BLaER1 (cell line): ENCODE measurements around the gene MPC1.
A peak's percentile ranks its signal among the peaks of the same experiment; 100 is the strongest.

Source experiments
- H3K27ac ChIP-seq: shearing (Covaris generic); formaldehyde crosslinking; 2 replicates; pipeline ENCODE4 v1.8.1; 2022
- H3K27me3 ChIP-seq: shearing (Covaris generic); formaldehyde crosslinking; 2 replicates; pipeline ENCODE4 v1.8.1; 2022
- H3K36me3 ChIP-seq: shearing (Covaris generic); formaldehyde crosslinking; 2 replicates; pipeline ENCODE4 v1.8.1; 2022
- H3K4me1 ChIP-seq: shearing (Covaris generic); formaldehyde crosslinking; 2 replicates; pipeline ENCODE4 v1.8.1; 2022
- H3K4me2 ChIP-seq: shearing (Covaris generic); formaldehyde crosslinking; 2 replicates; pipeline ENCODE4 v1.8.1; 2022
- H3K4me3 ChIP-seq: shearing (Covaris generic); formaldehyde crosslinking; 2 replicates; pipeline ENCODE4 v1.8.1; 2022
- H3K9ac ChIP-seq: shearing (Covaris generic); formaldehyde crosslinking; 2 replicates; pipeline ENCODE4 v1.8.1; 2022
- H3K9me3 ChIP-seq: shearing (Covaris generic); formaldehyde crosslinking; 2 replicates; pipeline ENCODE4 v1.8.1; 2022
- H4K20me1 ChIP-seq: shearing (Covaris generic); formaldehyde crosslinking; 2 replicates; pipeline ENCODE4 v1.8.1; 2022
- Cebpa-rat ChIP-seq: shearing (Covaris generic); IDR thresholded peaks from 2 replicates; pipeline ENCODE4 v1.8.1; 2022

The MPC1 gene

DNA sequence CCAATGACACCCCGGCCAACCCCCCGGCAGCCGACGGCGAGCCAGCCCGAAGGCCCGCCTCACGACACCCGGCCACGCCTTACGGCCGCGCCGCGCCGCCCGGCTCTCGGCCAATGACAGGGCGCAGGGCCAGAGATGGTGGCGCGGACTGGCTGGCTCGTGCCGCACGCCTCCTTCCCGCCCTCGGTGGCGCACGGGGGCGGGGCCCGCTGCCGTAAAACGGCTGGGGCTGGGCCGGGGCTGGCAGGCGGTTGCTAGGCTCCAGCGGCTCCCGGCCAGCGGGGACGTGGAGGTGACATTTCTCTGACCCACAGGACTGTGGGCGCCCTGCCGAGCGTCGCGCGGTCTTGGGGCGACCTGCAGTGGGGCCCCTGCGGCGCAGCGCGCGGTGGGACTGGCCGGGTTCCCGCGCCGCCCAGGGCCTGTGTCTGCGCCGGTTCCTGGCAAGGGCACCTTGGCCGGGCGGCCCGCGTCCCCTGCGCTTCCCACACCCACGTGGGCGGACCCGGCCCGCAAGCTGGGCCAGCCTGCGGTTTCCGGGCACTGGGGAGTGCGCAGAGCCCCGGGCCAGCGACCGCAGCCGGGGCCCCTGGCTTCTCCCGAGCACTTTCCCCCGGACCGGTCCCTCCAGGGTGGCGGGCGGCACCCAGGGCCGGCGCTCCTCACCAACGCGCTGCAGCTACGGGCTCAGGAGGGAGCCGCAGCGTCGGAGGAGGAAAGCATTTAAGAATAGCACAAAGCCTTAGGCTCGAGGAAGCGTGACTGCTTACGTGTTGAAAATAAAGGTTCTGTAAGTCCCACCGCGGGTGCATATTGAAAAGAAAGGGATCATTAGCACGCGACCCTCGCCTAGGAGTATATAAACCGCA lies at the start of gene MPC1:
Gene MPC1 (minus strand): TSS at position 8 of the 869 bp plus-strand sequence. CDS start 64 bp downstream, outside the sequence.
- no peaks in the 10 kb centered on the region for H3K36me3 ChIP-seq
- H3K9ac ChIP-seq = peak within 1 kb of the TSS; percentile 85
- peaks cover 28% of the 10 kb centered on the region for H3K4me1 ChIP-seq
- H4K20me1 ChIP-seq = peaks cover 6% of the 10 kb centered on the region; the same call in 1 of the 2 replicates
- H3K4me2 ChIP-seq = peak within 1 kb of the TSS; percentile 98
- H3K27me3 ChIP-seq = peaks cover 5% of the 10 kb centered on the region; the same call in 1 of the 2 replicates
- peak within 1 kb of the TSS; percentile 96 for H3K4me3 ChIP-seq
- H3K27ac ChIP-seq = peak within 1 kb of the TSS; percentile 82
- TF ChIP-seq Cebpa-rat = no peak
- no peaks in the 10 kb centered on the region for H3K9me3 ChIP-seq

DNA sequence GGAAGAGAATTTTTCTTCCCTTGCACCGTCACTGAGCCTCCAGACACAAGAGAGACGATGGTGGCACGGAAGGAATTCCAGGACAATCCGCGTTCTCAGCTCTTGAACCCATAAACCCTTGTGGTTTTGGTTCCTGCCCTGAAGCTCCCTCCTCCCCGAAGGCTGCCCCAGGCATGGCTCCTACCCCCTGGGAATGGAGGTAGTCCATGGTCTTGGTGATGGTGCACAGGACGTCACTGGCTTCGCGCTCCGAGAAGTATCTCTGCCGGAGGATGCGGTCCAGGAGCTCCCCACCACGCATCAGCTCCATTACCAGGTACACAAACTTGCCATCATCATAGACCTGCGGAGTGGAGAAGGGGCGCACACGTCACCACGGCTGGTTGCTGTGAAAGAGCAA lies 47.5 kb upstream of the MPC1 start:
- TF ChIP-seq Cebpa-rat = no peak
- no peaks in the 10 kb centered on the region for H4K20me1 ChIP-seq
- H3K4me3 ChIP-seq = no peak overlapping the region
- H3K4me2 ChIP-seq = no peak overlapping the region
- H3K4me1 ChIP-seq = peaks cover 19% of the 10 kb centered on the region
- no peak overlapping the region for H3K9ac ChIP-seq
- H3K36me3 ChIP-seq = no peaks in the 10 kb centered on the region
- H3K27ac ChIP-seq = no peak overlapping the region
- H3K9me3 ChIP-seq = 0 out of 2 replicates have a peak, but pooled peaks cover 3% of the 10 kb centered on the region
- H3K27me3 ChIP-seq = no peaks in the 10 kb centered on the region

DNA sequence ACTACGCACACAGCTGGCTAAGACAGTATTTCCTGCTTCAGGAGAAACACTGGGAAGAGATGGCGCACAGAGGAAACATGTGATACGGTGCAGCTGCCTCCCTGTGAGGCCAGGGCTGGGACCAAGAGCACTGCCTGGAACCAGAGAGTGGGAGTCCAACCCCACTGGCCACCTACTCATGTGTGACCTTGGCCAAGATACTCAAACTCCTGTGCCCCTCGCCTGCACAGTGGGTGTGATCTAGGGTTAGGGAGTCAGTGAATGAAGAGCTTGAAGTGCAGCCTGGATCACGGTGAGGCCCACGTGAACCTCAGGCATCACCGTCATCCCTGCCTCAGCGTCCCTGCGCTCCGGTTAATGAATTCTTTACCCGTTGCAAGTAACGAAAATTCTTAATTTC lies 41.7 kb upstream of the MPC1 start:
- H4K20me1 ChIP-seq = no peaks in the 10 kb centered on the region
- TF ChIP-seq Cebpa-rat = no peak
- no peaks in the 10 kb centered on the region for H3K27me3 ChIP-seq
- no peak overlapping the region for H3K4me2 ChIP-seq
- no peaks in the 10 kb centered on the region; the same call in 1 of the 2 replicates for H3K36me3 ChIP-seq
- no peak overlapping the region for H3K27ac ChIP-seq
- H3K4me1 ChIP-seq = peaks cover 18% of the 10 kb centered on the region
- no peaks in the 10 kb centered on the region for H3K9me3 ChIP-seq
- no peak overlapping the region for H3K9ac ChIP-seq
- no peak overlapping the region for H3K4me3 ChIP-seq

DNA sequence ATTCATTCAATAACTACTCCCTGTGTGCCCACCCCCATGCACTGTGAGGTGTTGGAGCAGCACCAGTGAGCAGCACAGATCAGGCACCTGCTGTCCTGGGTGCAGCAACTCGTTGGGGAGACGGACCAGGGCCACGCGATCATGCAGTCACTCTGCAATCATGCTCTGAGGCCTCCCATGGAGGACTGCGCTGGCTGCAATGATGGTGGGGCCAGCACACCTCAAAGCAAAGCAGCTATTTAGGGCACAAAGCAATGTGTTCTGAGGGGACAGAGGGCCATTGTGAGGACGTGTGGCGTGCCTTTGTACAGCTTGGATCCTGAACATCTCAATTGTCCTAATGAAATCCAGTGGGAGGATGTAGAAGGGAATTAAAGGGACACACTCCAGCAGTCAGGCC lies 41.0 kb upstream of the MPC1 start:
- Histone ChIP-seq H3K4me2 (no peak overlapping the region), H3K4me1 (peaks cover 22% of the 10 kb centered on the region), H3K4me3 (no peak overlapping the region), H3K9me3 (no peaks in the 10 kb centered on the region), H3K36me3 (no peaks in the 10 kb centered on the region; the same call in 1 of the 2 replicates), H4K20me1 (no peaks in the 10 kb centered on the region), H3K27ac (no peak overlapping the region), H3K27me3 (no peaks in the 10 kb centered on the region), H3K9ac (no peak overlapping the region)
- TF ChIP-seq Cebpa-rat = no peak

DNA sequence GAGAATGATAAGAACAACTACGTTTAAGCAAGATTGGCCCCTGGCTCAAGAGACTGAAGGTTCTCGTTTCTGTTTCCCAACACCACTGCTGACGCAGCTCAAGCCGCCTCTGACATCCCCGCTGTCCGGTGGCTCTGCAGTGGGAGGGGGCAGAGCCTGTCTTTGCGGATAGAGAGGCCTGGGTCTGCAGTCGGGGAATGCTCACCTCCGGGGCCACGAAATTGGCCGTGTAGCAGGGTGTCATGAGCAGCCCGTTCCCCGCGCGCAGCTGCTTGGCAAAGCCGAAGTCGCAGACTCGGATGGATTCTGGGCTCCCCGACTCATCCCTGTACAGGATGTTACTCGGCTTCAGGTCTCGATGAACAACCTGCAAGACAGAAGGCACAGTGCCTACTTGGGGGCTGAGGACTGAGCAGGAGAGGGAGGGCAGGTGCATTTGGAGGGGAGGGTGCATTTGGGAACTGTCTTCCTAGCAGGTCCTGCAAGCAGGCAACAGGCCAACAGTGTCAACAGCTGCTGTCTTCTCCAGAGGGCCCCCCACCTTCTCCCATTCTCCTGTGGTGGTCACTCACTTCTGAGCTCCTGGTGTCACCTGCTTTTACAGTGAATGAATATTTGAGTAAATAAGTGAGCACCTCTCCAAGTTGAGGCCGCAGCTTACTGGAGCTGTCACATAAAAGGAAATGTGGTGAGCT lies 40.5 kb upstream of the MPC1 start:
- Histone ChIP-seq H3K9me3 (no peaks in the 10 kb centered on the region), H3K27ac (no peak overlapping the region), H3K27me3 (no peaks in the 10 kb centered on the region), H3K4me3 (no peak overlapping the region), H3K4me2 (no peak overlapping the region), H3K4me1 (peaks cover 22% of the 10 kb centered on the region), H4K20me1 (no peaks in the 10 kb centered on the region), H3K9ac (no peak overlapping the region), H3K36me3 (no peaks in the 10 kb centered on the region; the same call in 1 of the 2 replicates)
- TF ChIP-seq Cebpa-rat = no peak

DNA sequence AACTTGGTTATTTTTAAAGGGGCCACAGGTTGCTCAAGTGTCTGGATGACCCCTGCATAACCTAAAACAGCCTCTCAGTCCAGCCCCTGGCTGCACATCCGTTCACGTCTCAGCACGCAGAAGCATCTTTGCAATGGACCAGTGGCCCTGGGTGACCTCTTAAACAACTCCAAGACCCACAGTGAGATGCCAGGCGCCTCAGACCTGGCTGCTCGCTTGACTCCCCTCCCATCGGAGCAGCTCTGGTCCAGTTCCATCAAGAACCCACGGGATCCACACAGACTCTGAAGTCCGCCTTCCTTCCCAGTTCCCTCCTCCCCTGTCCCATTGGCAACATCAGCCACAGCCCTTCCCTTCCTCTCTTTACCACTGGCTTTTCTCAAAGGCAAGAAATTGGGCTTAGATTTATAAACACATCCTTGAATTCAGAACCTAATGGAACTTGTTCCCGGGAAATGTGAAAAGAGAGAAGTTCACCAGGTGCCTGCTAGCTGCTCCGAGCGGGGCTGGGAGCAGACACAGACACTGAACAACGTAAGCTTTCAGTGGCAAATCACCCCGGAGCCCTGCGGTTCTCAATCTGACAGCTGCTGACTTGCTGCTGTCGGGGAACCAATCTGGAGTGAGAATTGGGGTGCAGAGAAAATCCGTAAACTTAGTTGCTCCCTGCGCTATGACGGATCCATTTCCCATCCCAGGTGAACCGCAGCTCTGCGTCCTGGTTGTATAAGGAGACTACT lies 39.6 kb upstream of the MPC1 start:
- peaks cover 22% of the 10 kb centered on the region for H3K4me1 ChIP-seq
- H3K27ac ChIP-seq = no peak overlapping the region
- no peak overlapping the region for H3K4me3 ChIP-seq
- H4K20me1 ChIP-seq = no peaks in the 10 kb centered on the region
- H3K27me3 ChIP-seq = no peaks in the 10 kb centered on the region
- no peak for TF ChIP-seq Cebpa-rat
- H3K36me3 ChIP-seq = no peaks in the 10 kb centered on the region; the same call in 1 of the 2 replicates
- H3K4me2 ChIP-seq = no peak overlapping the region
- no peaks in the 10 kb centered on the region for H3K9me3 ChIP-seq
- no peak overlapping the region for H3K9ac ChIP-seq

DNA sequence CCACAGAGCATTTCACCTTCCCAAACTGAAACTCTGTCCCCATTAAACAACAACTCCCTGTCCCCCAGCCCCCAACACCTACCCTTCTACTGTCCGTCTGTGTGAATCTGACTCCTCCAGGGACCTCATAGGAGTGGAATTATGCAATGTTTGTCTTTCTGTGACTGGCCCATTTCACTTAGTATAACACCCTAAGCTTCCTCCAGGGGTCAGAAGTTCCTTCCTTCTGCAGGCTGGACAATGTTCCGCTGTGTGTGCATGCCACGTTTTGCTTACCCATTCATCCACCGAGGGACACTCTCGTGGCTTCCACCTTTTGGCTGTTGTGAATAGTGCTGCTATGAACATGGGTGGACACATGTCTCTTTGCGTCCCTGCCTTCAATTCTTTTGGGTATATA lies 37.6 kb upstream of the MPC1 start:
- Histone ChIP-seq H3K9me3 (no peaks in the 10 kb centered on the region), H3K27ac (no peak overlapping the region), H4K20me1 (no peaks in the 10 kb centered on the region), H3K36me3 (no peaks in the 10 kb centered on the region; the same call in 1 of the 2 replicates), H3K27me3 (no peaks in the 10 kb centered on the region), H3K4me2 (no peak overlapping the region), H3K9ac (no peak overlapping the region), H3K4me1 (peaks cover 22% of the 10 kb centered on the region), H3K4me3 (no peak overlapping the region)
- no peak for TF ChIP-seq Cebpa-rat

DNA sequence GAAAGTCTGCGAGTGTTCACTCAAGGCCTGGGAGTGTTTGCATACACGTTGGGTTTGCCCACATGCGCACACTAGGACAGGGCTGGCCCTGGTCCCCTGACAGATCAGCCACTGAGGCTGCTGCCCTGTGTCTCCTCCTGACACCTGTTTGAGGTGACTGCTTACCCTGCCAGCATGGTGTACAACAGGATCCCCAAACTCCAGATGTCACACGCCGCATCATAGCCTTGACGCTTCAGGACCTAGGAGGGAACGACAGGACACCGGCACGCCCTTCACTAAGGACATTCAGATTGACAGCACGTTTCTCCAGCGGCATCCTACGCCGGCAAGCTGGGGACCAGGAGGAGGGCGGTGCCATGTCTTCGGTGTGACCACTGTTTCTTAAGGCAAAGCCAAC lies 37.0 kb upstream of the MPC1 start:
- H3K4me2 ChIP-seq = peak overlapping the region; percentile 18
- H3K9me3 ChIP-seq = no peaks in the 10 kb centered on the region
- H3K4me1 ChIP-seq = peaks cover 22% of the 10 kb centered on the region
- no peak overlapping the region for H3K4me3 ChIP-seq
- no peaks in the 10 kb centered on the region; the same call in 1 of the 2 replicates for H3K36me3 ChIP-seq
- no peak overlapping the region for H3K9ac ChIP-seq
- H4K20me1 ChIP-seq = no peaks in the 10 kb centered on the region
- H3K27ac ChIP-seq = no peak overlapping the region
- TF ChIP-seq Cebpa-rat = no peak
- no peaks in the 10 kb centered on the region for H3K27me3 ChIP-seq

DNA sequence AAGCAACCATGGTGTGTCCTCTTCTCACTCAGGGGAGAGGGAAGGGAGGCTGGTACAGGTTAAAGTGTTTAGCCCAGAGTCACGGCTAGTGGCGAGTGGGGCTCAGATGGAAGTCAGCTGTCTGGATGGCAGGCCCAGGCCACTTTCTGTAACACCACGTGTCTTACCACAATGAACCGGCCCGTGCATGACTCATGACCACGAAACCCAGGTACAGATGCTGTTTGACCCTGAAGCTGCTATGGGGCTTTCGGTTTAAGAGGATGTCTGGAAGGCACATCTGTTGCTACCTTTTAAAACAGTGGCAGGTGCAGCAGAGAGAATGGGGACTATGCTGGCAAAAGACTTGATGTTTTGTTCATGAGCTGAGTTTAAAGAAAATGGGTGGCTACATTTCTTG lies 36.5 kb upstream of the MPC1 start:
- no peak overlapping the region for H3K9ac ChIP-seq
- no peak overlapping the region for H3K27ac ChIP-seq
- no peaks in the 10 kb centered on the region for H3K27me3 ChIP-seq
- H3K4me2 ChIP-seq = peak overlapping the region; percentile 18
- H3K4me1 ChIP-seq = peaks cover 22% of the 10 kb centered on the region
- TF ChIP-seq Cebpa-rat = no peak
- no peaks in the 10 kb centered on the region for H4K20me1 ChIP-seq
- H3K36me3 ChIP-seq = no peaks in the 10 kb centered on the region; the same call in 1 of the 2 replicates
- no peak overlapping the region for H3K4me3 ChIP-seq
- H3K9me3 ChIP-seq = no peaks in the 10 kb centered on the region
